Choroid plexus epithelial cell (primary cell): ENCODE data around the gene TBC1D3E.
"Not testable (repeated sequence)": the region's sequence is repeated elsewhere in the genome, so short reads cannot be mapped to it uniquely, and the experiment has no call there.

Source experiments
- DNase-seq: peaks from one replicate; pipeline ENCODE4 v3.0.0-alpha.2; 2010; ENCODE audit warnings: low read depth
- H3K4me3 ChIP-seq: 2 replicates; pipeline ENCODE4 v1.5.1; 2011; ENCODE audit warnings: low read depth, mild to moderate bottlenecking, control low read depth, low read length, moderate library complexity

TBC1D3E gene

DNA sequence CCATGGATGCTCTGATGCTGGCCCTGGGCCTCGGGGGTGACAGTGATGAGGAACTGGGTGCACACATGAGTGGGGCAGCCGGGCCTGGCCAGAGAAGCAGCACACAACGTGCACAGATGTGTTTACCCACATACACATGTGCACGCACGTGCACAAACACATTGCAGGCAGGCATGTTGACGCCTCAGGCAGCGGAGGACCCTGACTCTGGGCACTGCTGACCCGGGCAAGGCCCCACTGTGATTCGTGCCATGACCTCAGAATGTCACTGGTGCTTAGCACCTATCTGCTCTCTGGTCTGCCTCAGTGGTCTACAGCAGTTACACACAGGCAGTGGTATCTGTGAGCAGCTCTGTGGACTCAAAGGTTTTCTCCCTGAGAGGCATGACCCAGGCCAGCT lies at the start of gene TBC1D3E:
TSS of gene TBC1D3E (plus strand) at position 301 of the 400 bp plus-strand sequence. CDS start 1,545 bp downstream, outside the sequence.
- not testable (repeated sequence) for DNase-seq, H3K4me3 ChIP-seq

DNA sequence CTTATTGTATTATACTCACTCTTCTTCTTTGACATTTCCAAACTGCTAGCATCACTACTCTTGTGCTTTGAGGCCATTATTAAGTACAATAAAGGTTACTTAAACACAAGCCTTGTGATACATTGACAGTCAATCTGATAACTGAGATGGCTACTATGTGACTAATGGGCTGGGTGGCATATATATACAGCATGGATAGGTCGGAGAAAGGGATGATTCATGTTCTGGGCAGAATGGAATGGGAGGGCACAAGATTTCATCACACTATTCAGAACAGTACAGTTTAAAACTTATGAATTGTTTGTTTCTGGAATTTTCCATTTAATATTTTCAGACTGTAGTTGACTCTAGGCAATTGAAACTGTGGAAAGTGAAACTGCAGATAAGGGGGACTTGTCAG lies 40.4 kb upstream of the TBC1D3E start:
- DNase-seq, H3K4me3 ChIP-seq: not testable (repeated sequence)

DNA sequence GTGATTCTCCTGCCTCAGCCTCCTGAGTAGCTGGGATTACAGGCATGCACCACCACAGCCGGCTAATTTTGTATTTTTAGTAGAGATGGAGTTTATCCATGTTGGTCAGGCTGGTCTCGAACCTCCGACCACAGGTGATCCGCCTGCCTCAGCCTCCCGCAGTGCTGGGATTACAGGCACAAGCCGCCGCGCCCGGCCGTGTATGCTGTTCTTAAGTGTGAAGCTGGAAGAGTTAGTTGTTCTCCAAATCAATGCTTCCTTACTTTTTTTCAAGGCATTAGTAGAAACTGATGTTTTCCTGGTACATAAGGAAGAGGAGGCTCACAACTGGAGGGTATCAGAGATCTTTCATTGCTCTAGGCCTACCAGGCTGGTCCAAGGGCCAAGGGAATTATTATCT lies 39.6 kb upstream of the TBC1D3E start:
- not testable (repeated sequence) for H3K4me3 ChIP-seq, DNase-seq

DNA sequence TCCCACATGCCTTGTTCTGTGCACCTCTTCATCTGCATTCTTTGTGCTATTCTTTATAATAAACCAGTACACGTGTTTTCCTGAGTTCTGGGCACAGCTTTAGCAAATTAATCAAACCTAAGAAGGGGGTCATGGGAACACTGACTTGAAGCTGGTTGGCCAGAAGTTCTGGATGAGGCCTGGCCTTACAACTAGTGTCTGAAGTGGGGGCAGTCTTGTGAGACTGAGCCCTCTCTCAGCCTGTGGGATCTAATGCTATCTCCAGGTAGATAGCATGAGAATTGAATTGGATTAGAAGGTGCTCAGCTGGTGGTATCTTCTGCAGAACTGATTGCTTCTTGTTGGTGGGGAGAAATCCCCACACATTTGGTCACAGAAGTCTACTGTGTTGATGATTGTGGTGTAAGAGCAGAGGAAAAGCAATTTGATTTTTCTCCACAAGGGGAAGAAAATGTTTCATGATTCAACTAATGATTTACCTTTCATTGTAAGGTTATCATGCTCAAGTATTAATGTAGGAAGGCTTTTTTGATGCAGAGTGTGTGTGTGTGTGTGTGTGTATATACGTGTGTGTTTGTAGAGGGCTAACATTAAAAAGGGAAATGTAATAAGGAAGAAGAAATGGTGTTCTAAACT lies 33.6 kb upstream of the TBC1D3E start:
- H3K4me3 ChIP-seq, DNase-seq: not testable (repeated sequence)

DNA sequence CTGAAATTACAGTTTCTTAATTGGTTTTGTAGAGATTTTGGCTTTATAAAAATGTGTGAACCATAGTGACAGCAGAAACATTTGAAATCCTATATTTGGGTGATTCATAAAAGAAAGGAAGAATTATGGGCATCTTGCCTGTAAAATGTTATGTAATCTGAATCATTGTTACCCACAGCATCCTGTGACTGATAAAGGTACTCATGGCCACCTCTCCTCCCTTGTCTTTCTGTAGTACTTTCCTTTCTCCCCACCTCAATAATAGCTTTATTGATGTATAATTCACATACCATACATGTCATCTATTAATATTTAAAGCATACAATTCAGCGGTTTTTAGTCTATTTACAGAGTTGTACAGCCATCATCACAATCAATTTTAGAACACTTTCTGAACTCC lies 28.5 kb upstream of the TBC1D3E start:
- not testable (repeated sequence) for DNase-seq, H3K4me3 ChIP-seq

DNA sequence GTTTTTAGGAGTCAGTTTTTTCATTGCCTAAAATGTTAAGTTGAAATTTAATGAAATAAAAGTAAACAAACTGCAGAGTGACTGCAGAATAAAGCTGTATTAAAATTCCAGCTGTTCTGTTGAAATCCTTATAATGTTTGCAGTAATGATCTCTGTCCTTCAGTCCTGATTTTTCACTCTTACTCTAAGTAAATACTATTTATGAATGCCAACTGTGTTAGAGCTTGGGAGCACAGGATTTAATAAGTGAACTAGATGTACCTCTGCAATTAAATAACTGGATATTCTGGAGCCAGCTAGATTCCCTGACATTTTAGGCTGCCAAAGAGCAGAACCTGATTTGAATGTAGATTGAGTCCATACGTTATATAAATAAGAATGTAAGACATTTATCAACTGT lies 7.9 kb upstream of the TBC1D3E start:
- not testable (repeated sequence) for DNase-seq, H3K4me3 ChIP-seq

DNA sequence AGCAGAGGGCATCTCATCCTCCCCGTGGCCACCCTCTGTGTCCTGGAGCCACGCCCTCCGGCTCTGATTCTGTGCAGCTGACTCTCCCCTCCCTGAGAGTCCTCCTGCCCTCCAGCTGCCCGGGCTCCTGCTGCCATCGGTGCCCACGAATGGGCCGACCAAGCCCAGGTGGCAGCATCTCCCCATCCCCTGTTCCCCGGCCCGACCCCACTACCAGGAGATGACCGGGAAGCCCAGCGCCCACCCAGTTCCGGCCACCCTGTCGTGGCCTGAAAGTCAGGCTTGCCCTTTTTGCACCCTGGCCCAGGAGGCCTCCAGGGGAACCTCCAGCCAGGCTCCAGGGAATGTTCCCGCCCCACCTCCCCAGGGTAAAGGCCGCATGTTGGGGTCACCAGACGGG lies 7.1 kb downstream of the TBC1D3E start:
- DNase-seq, H3K4me3 ChIP-seq: not testable (repeated sequence)
